Right renal cortex interstitium (tissue), 3 donors: Measurements from ENCODE around the gene SYNE3. TPM values are rescaled to one million over a fixed set of nuclear protein-coding genes. Genes with fewer than 3 reads are reported as not detected.

ENCODE experiments used
- DNase-seq, 3 donors: peaks; one replicate each; pipeline ENCODE4 v3.0.0-alpha.2; 2013; ENCODE audit warnings: low read depth in 3 of 3, low spot score in 2 of 3
- polyA plus RNA-seq, 3 donors: library from polyadenylated mRNA; unstranded; fragments of 120-200 nt; gene quantifications; one replicate each; pipeline ENCODE4 v1.2.1, GENCODE V29; 2013; ENCODE audit not compliant: insufficient read length in 3 of 3

Gene SYNE3
- polyA plus RNA-seq, 3 donors: 1.6 to 2.2 (median 1.9) TPM

- no peak for DNase-seq
These were observed 38.1 kb downstream of the SYNE3 start for GRCh38 chr14:95478309-95478708.

- DNase-seq: no peak
These were observed 38.8 kb downstream of the SYNE3 start for GRCh38 chr14:95477411-95478269.

GRCh38 chr14:95476747-95477146 is 39.7 kb downstream of the SYNE3 start:
- no peak for DNase-seq

- DNase-seq: no peak
These were observed 40.8 kb downstream of the SYNE3 start for GRCh38 chr14:95475540-95476240.

GRCh38 chr14:95474941-95475340 is 41.5 kb downstream of the SYNE3 start:
- no peak for DNase-seq

GRCh38 chr14:95474486-95474885 is 42.0 kb downstream of the SYNE3 start:
- no peak for DNase-seq

- no peak for DNase-seq
These were observed 43.6 kb downstream of the SYNE3 start for GRCh38 chr14:95472819-95473251.

GRCh38 chr14:95471476-95471875 is 45.0 kb downstream of the SYNE3 start:
- DNase-seq: no peak

GRCh38 chr14:95471016-95471415 is 45.4 kb downstream of the SYNE3 start:
- DNase-seq: no peak

- no peak for DNase-seq
These were observed 47.3 kb downstream of the SYNE3 start for GRCh38 chr14:95469134-95469481.

GRCh38 chr14:95468448-95469133 is 47.9 kb downstream of the SYNE3 start:
- no peak for DNase-seq

GRCh38 chr14:95467657-95468056 is 48.8 kb downstream of the SYNE3 start:
- DNase-seq: no peak

GRCh38 chr14:95467232-95467631 is 49.2 kb downstream of the SYNE3 start:
- no peak for DNase-seq

Other genes starting within 250 kb of the SYNE3 start
- 10 to 100 TPM; 20.9 to 24.0 (median 22.8) TPM for gene CLMN, start 196.7 kb downstream of the SYNE3 start, polyA plus RNA-seq
- gene GLRX5, start 18.4 kb upstream of the SYNE3 start, polyA plus RNA-seq: 10 to 100 TPM; 72.3 to 83.8 (median 81.1) TPM
- gene TCL1B, start 169.8 kb upstream of the SYNE3 start, polyA plus RNA-seq: under 1 TPM; 0.17 to 0.35 (median 0.28) TPM
- gene TCL1A, start 197.5 kb upstream of the SYNE3 start, polyA plus RNA-seq: 1 to 10 TPM in 1 of 3 donors, under 1 TPM in 2; 0.85 to 2.2 (median 0.86) TPM